ENCODE data around the gene PRRT3.

The PRRT3 gene

GRCh38 chr3:9951962-9952805 lies at the start of gene PRRT3:
Gene PRRT3, minus strand, starts transcription at chr3:9952408. Its CDS starts 2,293 bp downstream, at chr3:9950115.
- peak; percentile 33 for DNase-seq

GRCh38 chr3:10000686-10001085 lies 48.5 kb upstream of the PRRT3 start:
- no peak for DNase-seq

GRCh38 chr3:9994086-9994844 lies 42.1 kb upstream of the PRRT3 start:
- no peak for DNase-seq

GRCh38 chr3:9986230-9986725 lies 34.1 kb upstream of the PRRT3 start:
- DNase-seq, result no peak

- no peak for DNase-seq
These were observed 28.0 kb upstream of the PRRT3 start for GRCh38 chr3:9980251-9980650.

- DNase-seq, result no peak
These were observed 26.6 kb upstream of the PRRT3 start for GRCh38 chr3:9978710-9979305.

GRCh38 chr3:9976721-9977709 lies 24.8 kb upstream of the PRRT3 start:
- no peak for DNase-seq

GRCh38 chr3:9970020-9970652 lies 17.9 kb upstream of the PRRT3 start:
- no peak for DNase-seq

- no peak for DNase-seq
These were observed 17.4 kb upstream of the PRRT3 start for GRCh38 chr3:9969632-9970019.

GRCh38 chr3:9966841-9967240 lies 14.6 kb upstream of the PRRT3 start:
- no peak for DNase-seq

GRCh38 chr3:9965200-9965875 lies 13.1 kb upstream of the PRRT3 start:
- no peak for DNase-seq

GRCh38 chr3:9957214-9957613 lies 5.0 kb upstream of the PRRT3 start:
- DNase-seq, result no peak

- DNase-seq, result no peak
These were observed 3.6 kb upstream of the PRRT3 start for GRCh38 chr3:9955611-9956352.

GRCh38 chr3:9955067-9955502 lies 2.9 kb upstream of the PRRT3 start:
- peak; percentile 82 for DNase-seq

GRCh38 chr3:9951598-9951961 lies 628 bp downstream of the PRRT3 start:
- no peak for DNase-seq

- DNase-seq, result no peak
These were observed 1.1 kb downstream of the PRRT3 start for GRCh38 chr3:9951126-9951525.

- DNase-seq, result no peak
These were observed 2.6 kb downstream of the PRRT3 start for GRCh38 chr3:9949626-9950025.

- DNase-seq, result no peak
These were observed 3.1 kb downstream of the PRRT3 start for GRCh38 chr3:9949115-9949514.

- no peak for DNase-seq
These were observed 3.6 kb downstream of the PRRT3 start for GRCh38 chr3:9948586-9948985.

Data from NCI-H345 (cell line).